GM23248 (cell line): ENCODE results near the gene CYB5R2.

ENCODE experiments used
- EZH2 ChIP-seq: fragments of 200-600 bp; sonication (generic); IDR thresholded peaks from 2 replicates; pipeline ENCODE4 v1.6.1; 2018; ENCODE audit warnings: antibody characterized with exemption, mild to moderate bottlenecking; ENCODE audit not compliant: insufficient read depth, poor library complexity, severe bottlenecking
- EZH2phosphoT487 ChIP-seq: fragments of 200-600 bp; sonication (generic); IDR thresholded peaks from 2 replicates; pipeline ENCODE4 v1.6.1; 2018; ENCODE audit warnings: antibody characterized with exemption, moderate library complexity, mild to moderate bottlenecking, low read depth; ENCODE audit not compliant: insufficient read depth

DNA sequence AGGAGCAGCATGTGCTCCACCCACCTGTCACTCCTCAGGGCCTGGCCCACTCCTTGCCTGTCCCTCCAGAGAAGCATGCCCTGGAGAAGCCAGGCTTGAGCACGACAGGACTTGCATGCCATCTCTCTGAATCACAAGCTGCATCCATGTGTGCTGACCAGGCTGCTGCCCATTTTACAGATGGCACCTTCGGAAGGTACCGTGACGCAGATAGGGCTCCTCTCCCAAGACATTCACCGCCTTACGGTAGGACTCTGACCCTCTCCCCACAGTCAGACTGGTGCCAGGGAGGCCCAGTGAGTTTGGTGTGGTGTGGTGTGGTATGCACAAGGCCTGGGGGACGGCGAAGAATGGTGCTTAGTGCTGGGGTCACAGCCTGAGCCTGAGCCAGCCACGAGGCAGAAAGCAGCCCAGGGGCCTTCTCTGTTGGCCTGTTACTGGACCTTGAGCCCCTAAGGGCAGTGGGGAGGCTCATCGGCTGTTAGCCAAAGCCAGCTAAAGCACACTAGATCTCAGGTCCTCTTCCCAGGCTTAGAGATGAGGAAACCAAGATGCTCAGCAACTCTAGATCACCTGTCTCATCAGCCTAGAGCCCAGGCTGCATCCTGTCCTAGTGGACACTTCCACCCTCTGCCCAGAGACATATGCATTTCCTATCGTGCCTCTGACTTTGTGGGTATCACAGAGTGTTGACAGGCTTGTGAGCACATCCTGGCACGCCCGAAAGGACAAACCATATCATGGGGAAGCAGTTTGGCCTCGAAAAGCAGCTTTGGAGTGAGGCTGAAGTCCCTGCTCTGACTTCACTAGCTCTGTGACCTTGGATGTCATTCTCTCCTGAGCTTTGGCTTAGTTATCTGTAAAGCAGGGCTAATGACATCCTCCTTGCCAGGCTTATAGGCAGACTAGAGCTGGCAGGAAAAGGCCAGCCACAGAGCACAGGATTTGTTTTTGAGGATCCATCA is 17.8 kb downstream of the CYB5R2 start:
- TF ChIP-seq EZH2 (no peak), EZH2phosphoT487 (no peak)
